ENCODE results near the gene ZNF512.

Gene ZNF512

GRCh38 chr2:27569398-27569797 is 13.4 kb upstream of the ZNF512 start:
- no peak for TF ChIP-seq CTCF (IDR thresholded peaks at IDR 0.05; ENCODE audit: low read depth, low read length)
- peak; percentile 13 for DNase-seq (ENCODE audit: low read depth, low spot score)
- in situ Hi-C loops (cut with HindIII; ENCODE audit: low sequenced_read_pairs), result no loop called here
- H3K4me3 ChIP-seq (ENCODE audit: low read depth, low read length), result no peak overlapping the region

GRCh38 chr2:27571197-27571596 is 11.6 kb upstream of the ZNF512 start:
- no peak for DNase-seq (ENCODE audit: low read depth, low spot score)
- no peak overlapping the region for H3K4me3 ChIP-seq (ENCODE audit: low read depth, low read length)
- in situ Hi-C loops (cut with HindIII; ENCODE audit: low sequenced_read_pairs), result no loop called here
- TF ChIP-seq CTCF (IDR thresholded peaks at IDR 0.05; ENCODE audit: low read depth, low read length), result no peak

- no peak for TF ChIP-seq CTCF (IDR thresholded peaks at IDR 0.05; ENCODE audit: low read depth, low read length)
- in situ Hi-C loops (cut with HindIII; ENCODE audit: low sequenced_read_pairs), result no loop called here
- DNase-seq (ENCODE audit: low read depth, low spot score), result no peak
Observed at GRCh38 chr2:27571681-27572080, 11.2 kb upstream of the ZNF512 start.

GRCh38 chr2:27572439-27572838 is 10.4 kb upstream of the ZNF512 start:
- TF ChIP-seq CTCF (IDR thresholded peaks at IDR 0.05; ENCODE audit: low read depth, low read length), result no peak
- in situ Hi-C loops (cut with HindIII; ENCODE audit: low sequenced_read_pairs), result no loop called here

More at GRCh38 chr2:27571681-27572080, 11.2 kb upstream of the ZNF512 start:
- H3K4me3 ChIP-seq (ENCODE audit: low read depth, low read length), result no peak overlapping the region

GRCh38 chr2:27572998-27573429 is 9.8 kb upstream of the ZNF512 start:
- in situ Hi-C loops (cut with HindIII; ENCODE audit: low sequenced_read_pairs), result no loop called here
- no peak for DNase-seq (ENCODE audit: low read depth, low spot score)
- TF ChIP-seq CTCF (IDR thresholded peaks at IDR 0.05; ENCODE audit: low read depth, low read length), result no peak

More at GRCh38 chr2:27572439-27572838, 10.4 kb upstream of the ZNF512 start:
- no peak for DNase-seq (ENCODE audit: low read depth, low spot score)
- no peak overlapping the region for H3K4me3 ChIP-seq (ENCODE audit: low read depth, low read length)

GRCh38 chr2:27573452-27573851 is 9.4 kb upstream of the ZNF512 start:
- in situ Hi-C loops (cut with HindIII; ENCODE audit: low sequenced_read_pairs), result no loop called here
- DNase-seq (ENCODE audit: low read depth, low spot score), result peak; percentile 76
- no peak overlapping the region for H3K4me3 ChIP-seq (ENCODE audit: low read depth, low read length)
- no peak for TF ChIP-seq CTCF (IDR thresholded peaks at IDR 0.05; ENCODE audit: low read depth, low read length)

More at GRCh38 chr2:27572998-27573429, 9.8 kb upstream of the ZNF512 start:
- H3K4me3 ChIP-seq (ENCODE audit: low read depth, low read length), result no peak overlapping the region

Data from astrocyte of the spinal cord (primary cell).